GM23338 (cell line): ENCODE results near the gene PELI1. TPM values are rescaled to one million over a fixed set of nuclear protein-coding genes. Genes with fewer than 3 reads are reported as not detected.
A peak's percentile ranks its signal among the peaks of the same experiment; 100 is the strongest.

Source experiments
- ATAC-seq: fragments of 200-7000 bp; cut with Tn5 transposase; 3 replicates; pipeline ENCODE4 v1.9.1; 2020
- DNase-seq: peaks from one replicate; pipeline ENCODE4 v3.0.0-alpha.2; 2015; ENCODE audit warnings: low spot score
- H2AFZ ChIP-seq: fragments of 200-600 bp; sonication (generic); 2 replicates; pipeline ENCODE4 v1.8.0; 2016; ENCODE audit warnings: antibody characterized with exemption, mild to moderate bottlenecking, moderate library complexity
- H3F3A ChIP-seq: fragments of 200-600 bp; sonication (generic); replicated peaks from 2 replicates; pipeline ENCODE4 v1.8.0; 2017; ENCODE audit warnings: antibody characterized with exemption, mixed run types, low read depth
- H3K27ac ChIP-seq: fragments of 200-600 bp; sonication (generic); 2 replicates; pipeline ENCODE4 v1.6.1; 2016; ENCODE audit warnings: low read depth
- H3K27me3 ChIP-seq: fragments of 200-600 bp; sonication (generic); 2 replicates; pipeline ENCODE4 v1.8.0; 2016; ENCODE audit warnings: mild to moderate bottlenecking, mixed run types, moderate library complexity; ENCODE audit not compliant: insufficient read depth
- H3K36me3 ChIP-seq: fragments of 200-600 bp; sonication (generic); 2 replicates; pipeline ENCODE4 v1.8.0; 2016; ENCODE audit warnings: mild to moderate bottlenecking; ENCODE audit not compliant: insufficient read depth
- H3K4me1 ChIP-seq: fragments of 200-600 bp; sonication (generic); 2 replicates; pipeline ENCODE4 v1.8.0; 2016; ENCODE audit warnings: mild to moderate bottlenecking, moderate library complexity; ENCODE audit not compliant: insufficient read depth
- H3K4me2 ChIP-seq: fragments of 200-600 bp; sonication (generic); 2 replicates; pipeline ENCODE4 v1.7.1; 2017; ENCODE audit warnings: mixed run types
- H3K4me3 ChIP-seq: fragments of 200-600 bp; sonication (generic); 2 replicates; pipeline ENCODE4 v1.6.1; 2016; ENCODE audit warnings: mixed run types
- H3K79me2 ChIP-seq: fragments of 200-600 bp; sonication (generic); replicated peaks from 2 replicates; pipeline ENCODE4 v1.8.0; 2017; ENCODE audit warnings: mild to moderate bottlenecking; ENCODE audit not compliant: insufficient read depth
- H3K9me2 ChIP-seq: fragments of 200-600 bp; sonication (generic); 2 replicates; pipeline ENCODE4 v1.8.0; 2017; ENCODE audit not compliant: insufficient read depth
- H4K20me1 ChIP-seq: fragments of 200-600 bp; sonication (generic); replicated peaks from 2 replicates; pipeline ENCODE4 v1.8.0; 2017; ENCODE audit warnings: mild to moderate bottlenecking; ENCODE audit not compliant: insufficient read depth
- H3K27ac Mint-ChIP-seq: 2 replicates; pipeline ENCODE4 v1.8.0; 2020; ENCODE audit warnings: inconsistent platforms, mild to moderate bottlenecking, moderate library complexity, mixed read lengths
- H3K27me3 Mint-ChIP-seq: 3 replicates; pipeline ENCODE4 v1.8.0; 2022; ENCODE audit warnings: low read depth, mild to moderate bottlenecking, moderate library complexity, mixed read lengths, inconsistent platforms; ENCODE audit not compliant: insufficient read depth, poor library complexity
- H3K36me3 Mint-ChIP-seq: 3 replicates; pipeline ENCODE4 v1.8.0; 2021; ENCODE audit warnings: low read depth, mild to moderate bottlenecking, inconsistent platforms, moderate library complexity, mixed read lengths
- H3K4me1 Mint-ChIP-seq: 3 replicates; pipeline ENCODE4 v1.8.0; 2020; ENCODE audit warnings: mild to moderate bottlenecking, inconsistent platforms, mixed read lengths
- H3K4me3 Mint-ChIP-seq: 3 replicates; pipeline ENCODE4 v1.8.0; 2021; ENCODE audit warnings: moderate library complexity, mild to moderate bottlenecking, inconsistent platforms, mixed read lengths
- H3K9me3 Mint-ChIP-seq: 3 replicates; pipeline ENCODE4 v1.8.0; 2020; ENCODE audit warnings: moderate library complexity, mild to moderate bottlenecking, inconsistent platforms, mixed read lengths
- EZH2 ChIP-seq: fragments of 200-600 bp; sonication (generic); IDR thresholded peaks from one replicate; pipeline ENCODE4 v1.8.0; 2017; ENCODE audit warnings: antibody characterized with exemption, mild to moderate bottlenecking, low read depth; ENCODE audit not compliant: unreplicated experiment
- EZH2phosphoT487 ChIP-seq: fragments of 200-600 bp; sonication (generic); IDR thresholded peaks from one replicate; pipeline ENCODE4 v1.8.1; 2018; ENCODE audit warnings: antibody characterized with exemption; ENCODE audit not compliant: unreplicated experiment
- STAT1 ChIP-seq: IDR thresholded peaks from one replicate; pipeline ENCODE4 v1.6.1; 2016; ENCODE audit warnings: antibody characterized with exemption; ENCODE audit not compliant: unreplicated experiment
- ZNF331 ChIP-seq: fragments of 250-450 bp; sonication (Bioruptor Pico); IDR thresholded peaks from 2 replicates; pipeline ENCODE4 v1.5.0; 2020; ENCODE audit warnings: low read depth, mild to moderate bottlenecking, moderate library complexity
- polyA plus RNA-seq: library from polyadenylated mRNA; unstranded; fragments of >200 nt; fragmentation: Nextera tagmentation; extraction: Ambion mirVana; gene quantifications from 2 replicates; pipeline ENCODE4 v1.2.1, GENCODE V29; 2016
- total RNA-seq: library from RNA; depleted of rRNA; stranded (reverse); fragments of >200 nt; shearing (Covaris generic); gene quantifications from 2 replicates; pipeline ENCODE4 v1.2.3, GENCODE V29; 2014
- TF ChIP-seq, protein P1 (sequence below), 2 experiments: fragments of 200-600 bp in 1 of 2; sonication (generic) in 1 of 2; conservative IDR thresholded peaks; 2 replicates each; pipeline versions ENCODE4 v1.5.1 to v1.6.1; 2016 to 2017; ENCODE audit warnings: antibody characterized with exemption in 2 of 2, low read depth in 2 of 2, mild to moderate bottlenecking in 2 of 2, moderate library complexity in 1 of 2
- TF ChIP-seq, protein P2 (sequence below): fragments of 250-450 bp; sonication (Bioruptor Pico); IDR thresholded peaks from 2 replicates; pipeline ENCODE4 v1.5.0; 2020; ENCODE audit warnings: mild to moderate bottlenecking, moderate library complexity

PELI1 gene
- total and polyA plus RNA-seq, 2 experiments from 2014 or later, result 32.4 to 61.8 TPM

DNA sequence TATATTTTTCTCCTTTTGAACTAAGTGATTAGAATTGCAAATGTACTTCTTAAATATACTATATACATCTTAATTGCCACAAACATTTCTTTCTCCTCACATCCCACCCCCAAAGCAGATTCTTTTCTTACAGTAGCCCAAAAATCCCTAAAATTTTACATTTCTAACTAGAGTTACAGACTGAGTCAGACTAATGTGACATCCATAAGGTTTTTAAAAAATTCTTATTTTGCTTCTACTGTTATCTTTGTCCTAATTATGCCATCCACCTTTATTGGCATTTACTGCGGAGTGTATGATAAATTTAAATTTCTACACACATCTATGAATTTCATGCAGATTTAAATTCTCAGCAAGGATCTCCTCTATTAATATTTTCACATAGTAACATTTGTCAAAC is 15.8 kb downstream of the PELI1 start:
- Histone ChIP-seq H3K27me3 (no peaks in the 10 kb centered on the region), H3F3A (no peaks in the 10 kb centered on the region), H3K36me3 (no peaks in the 10 kb centered on the region), H3K4me3 (no peak overlapping the region), H3K4me1 (peaks cover 50% of the 10 kb centered on the region), H3K9me2 (no peaks in the 10 kb centered on the region), H3K27ac (peak overlapping the region; percentile 7; the same call in 1 of the 2 replicates), H3K79me2 (peaks cover 99% of the 10 kb centered on the region), H3K4me2 (peak overlapping the region; percentile 41), H4K20me1 (peaks cover 19% of the 10 kb centered on the region), H2AFZ (no peak overlapping the region)
- peak overlapping the region; percentile 86 for H3K27ac Mint-ChIP-seq
- H3K9me3 Mint-ChIP-seq, result no peaks in the 10 kb centered on the region
- H3K36me3 Mint-ChIP-seq, result peaks cover 15% of the 10 kb centered on the region; the same call in 2 of the 3 replicates
- TF ChIP-seq, protein P1, sequence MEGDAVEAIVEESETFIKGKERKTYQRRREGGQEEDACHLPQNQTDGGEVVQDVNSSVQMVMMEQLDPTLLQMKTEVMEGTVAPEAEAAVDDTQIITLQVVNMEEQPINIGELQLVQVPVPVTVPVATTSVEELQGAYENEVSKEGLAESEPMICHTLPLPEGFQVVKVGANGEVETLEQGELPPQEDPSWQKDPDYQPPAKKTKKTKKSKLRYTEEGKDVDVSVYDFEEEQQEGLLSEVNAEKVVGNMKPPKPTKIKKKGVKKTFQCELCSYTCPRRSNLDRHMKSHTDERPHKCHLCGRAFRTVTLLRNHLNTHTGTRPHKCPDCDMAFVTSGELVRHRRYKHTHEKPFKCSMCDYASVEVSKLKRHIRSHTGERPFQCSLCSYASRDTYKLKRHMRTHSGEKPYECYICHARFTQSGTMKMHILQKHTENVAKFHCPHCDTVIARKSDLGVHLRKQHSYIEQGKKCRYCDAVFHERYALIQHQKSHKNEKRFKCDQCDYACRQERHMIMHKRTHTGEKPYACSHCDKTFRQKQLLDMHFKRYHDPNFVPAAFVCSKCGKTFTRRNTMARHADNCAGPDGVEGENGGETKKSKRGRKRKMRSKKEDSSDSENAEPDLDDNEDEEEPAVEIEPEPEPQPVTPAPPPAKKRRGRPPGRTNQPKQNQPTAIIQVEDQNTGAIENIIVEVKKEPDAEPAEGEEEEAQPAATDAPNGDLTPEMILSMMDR (conservative IDR thresholded peaks at IDR 0.05; ENCODE audit: low read depth in 2 of 2), result no peak
- TF ChIP-seq EZH2phosphoT487 (no peak), ZNF331 (CRISPR knock-in tag) (no peak), STAT1 (no peak), EZH2 (no peak)
- TF ChIP-seq, protein P2, sequence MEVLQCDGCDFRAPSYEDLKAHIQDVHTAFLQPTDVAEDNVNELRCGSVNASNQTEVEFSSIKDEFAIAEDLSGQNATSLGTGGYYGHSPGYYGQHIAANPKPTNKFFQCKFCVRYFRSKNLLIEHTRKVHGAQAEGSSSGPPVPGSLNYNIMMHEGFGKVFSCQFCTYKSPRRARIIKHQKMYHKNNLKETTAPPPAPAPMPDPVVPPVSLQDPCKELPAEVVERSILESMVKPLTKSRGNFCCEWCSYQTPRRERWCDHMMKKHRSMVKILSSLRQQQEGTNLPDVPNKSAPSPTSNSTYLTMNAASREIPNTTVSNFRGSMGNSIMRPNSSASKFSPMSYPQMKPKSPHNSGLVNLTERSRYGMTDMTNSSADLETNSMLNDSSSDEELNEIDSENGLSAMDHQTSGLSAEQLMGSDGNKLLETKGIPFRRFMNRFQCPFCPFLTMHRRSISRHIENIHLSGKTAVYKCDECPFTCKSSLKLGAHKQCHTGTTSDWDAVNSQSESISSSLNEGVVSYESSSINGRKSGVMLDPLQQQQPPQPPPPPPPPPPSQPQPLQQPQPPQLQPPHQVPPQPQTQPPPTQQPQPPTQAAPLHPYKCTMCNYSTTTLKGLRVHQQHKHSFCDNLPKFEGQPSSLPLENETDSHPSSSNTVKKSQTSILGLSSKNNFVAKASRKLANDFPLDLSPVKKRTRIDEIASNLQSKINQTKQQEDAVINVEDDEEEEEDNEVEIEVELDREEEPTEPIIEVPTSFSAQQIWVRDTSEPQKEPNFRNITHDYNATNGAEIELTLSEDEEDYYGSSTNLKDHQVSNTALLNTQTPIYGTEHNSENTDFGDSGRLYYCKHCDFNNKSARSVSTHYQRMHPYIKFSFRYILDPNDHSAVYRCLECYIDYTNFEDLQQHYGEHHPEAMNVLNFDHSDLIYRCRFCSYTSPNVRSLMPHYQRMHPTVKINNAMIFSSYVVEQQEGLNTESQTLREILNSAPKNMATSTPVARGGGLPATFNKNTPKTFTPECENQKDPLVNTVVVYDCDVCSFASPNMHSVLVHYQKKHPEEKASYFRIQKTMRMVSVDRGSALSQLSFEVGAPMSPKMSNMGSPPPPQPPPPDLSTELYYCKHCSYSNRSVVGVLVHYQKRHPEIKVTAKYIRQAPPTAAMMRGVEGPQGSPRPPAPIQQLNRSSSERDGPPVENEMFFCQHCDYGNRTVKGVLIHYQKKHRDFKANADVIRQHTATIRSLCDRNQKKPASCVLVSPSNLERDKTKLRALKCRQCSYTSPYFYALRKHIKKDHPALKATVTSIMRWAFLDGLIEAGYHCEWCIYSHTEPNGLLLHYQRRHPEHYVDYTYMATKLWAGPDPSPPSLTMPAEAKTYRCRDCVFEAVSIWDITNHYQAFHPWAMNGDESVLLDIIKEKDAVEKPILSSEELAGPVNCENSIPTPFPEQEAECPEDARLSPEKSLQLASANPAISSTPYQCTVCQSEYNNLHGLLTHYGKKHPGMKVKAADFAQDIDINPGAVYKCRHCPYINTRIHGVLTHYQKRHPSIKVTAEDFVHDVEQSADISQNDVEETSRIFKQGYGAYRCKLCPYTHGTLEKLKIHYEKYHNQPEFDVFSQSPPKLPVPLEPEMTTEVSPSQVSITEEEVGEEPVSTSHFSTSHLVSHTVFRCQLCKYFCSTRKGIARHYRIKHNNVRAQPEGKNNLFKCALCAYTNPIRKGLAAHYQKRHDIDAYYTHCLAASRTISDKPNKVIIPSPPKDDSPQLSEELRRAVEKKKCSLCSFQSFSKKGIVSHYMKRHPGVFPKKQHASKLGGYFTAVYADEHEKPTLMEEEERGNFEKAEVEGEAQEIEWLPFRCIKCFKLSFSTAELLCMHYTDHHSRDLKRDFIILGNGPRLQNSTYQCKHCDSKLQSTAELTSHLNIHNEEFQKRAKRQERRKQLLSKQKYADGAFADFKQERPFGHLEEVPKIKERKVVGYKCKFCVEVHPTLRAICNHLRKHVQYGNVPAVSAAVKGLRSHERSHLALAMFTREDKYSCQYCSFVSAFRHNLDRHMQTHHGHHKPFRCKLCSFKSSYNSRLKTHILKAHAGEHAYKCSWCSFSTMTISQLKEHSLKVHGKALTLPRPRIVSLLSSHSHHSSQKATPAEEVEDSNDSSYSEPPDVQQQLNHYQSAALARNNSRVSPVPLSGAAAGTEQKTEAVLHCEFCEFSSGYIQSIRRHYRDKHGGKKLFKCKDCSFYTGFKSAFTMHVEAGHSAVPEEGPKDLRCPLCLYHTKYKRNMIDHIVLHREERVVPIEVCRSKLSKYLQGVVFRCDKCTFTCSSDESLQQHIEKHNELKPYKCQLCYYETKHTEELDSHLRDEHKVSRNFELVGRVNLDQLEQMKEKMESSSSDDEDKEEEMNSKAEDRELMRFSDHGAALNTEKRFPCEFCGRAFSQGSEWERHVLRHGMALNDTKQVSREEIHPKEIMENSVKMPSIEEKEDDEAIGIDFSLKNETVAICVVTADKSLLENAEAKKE, result no peak
- no peaks in the 10 kb centered on the region for H3K27me3 Mint-ChIP-seq
- peak overlapping the region; percentile 19; the same call in 1 of the 3 replicates for H3K4me3 Mint-ChIP-seq
- ATAC-seq (no peak), DNase-seq (no peak)
- H3K4me1 Mint-ChIP-seq, result peaks cover 53% of the 10 kb centered on the region
